Right atrium auricular region (tissue), 2 donors: ENCODE results near the gene ENDOU. TPM values are rescaled to one million over a fixed set of nuclear protein-coding genes. Genes with fewer than 3 reads are reported as not detected.
A peak's percentile ranks its signal among the peaks of the same experiment; 100 is the strongest.

Experiments used
- DNase-seq: peaks from one replicate; pipeline ENCODE4 v3.0.0-alpha.2; 2019; ENCODE audit warnings: low spot score
- H3K27ac ChIP-seq, 2 donors: fragments of 200-600 bp; sonication (generic); 1 replicate in 1 of 2; 2 replicates in 1 of 2; pipeline ENCODE4 v1.5.1; 2016 to 2019
- H3K27me3 ChIP-seq, 2 donors: fragments of 200-600 bp; sonication (generic); one replicate each; pipeline versions ENCODE4 v1.5.1 to v1.6.0; 2017 to 2019
- H3K36me3 ChIP-seq: fragments of 200-600 bp; sonication (generic); one replicate; pipeline ENCODE4 v1.5.1; 2016
- H3K4me1 ChIP-seq, 2 donors: fragments of 200-600 bp; sonication (generic); one replicate each; pipeline versions ENCODE4 v1.5.1 to v1.6.0; 2017 to 2019
- H3K4me3 ChIP-seq, 2 donors: fragments of 200-600 bp; sonication (generic); 1 replicate in 1 of 2; 2 replicates in 1 of 2; pipeline ENCODE4 v1.5.1; 2017 to 2019; ENCODE audit warnings: mild to moderate bottlenecking in 1 of 2, moderate library complexity in 1 of 2
- H3K9me3 ChIP-seq, 2 donors: fragments of 200-600 bp; sonication (generic); one replicate each; pipeline ENCODE4 v1.5.1; 2019
- CTCF ChIP-seq, 2 donors: fragments of 200-600 bp; sonication (generic); IDR thresholded peaks; one replicate each; pipeline ENCODE4 v1.5.1; 2019; ENCODE audit warnings: antibody characterized with exemption in 2 of 2
- total RNA-seq, 2 donors: library from RNA; depleted of rRNA; stranded (reverse); fragments of >200 nt; gene quantifications; one replicate each; pipeline ENCODE4 v1.1.0, GENCODE V29; 2016

The ENDOU gene
- total RNA-seq, 2 donors from 2014 or later, result 0.55 to 2.1 TPM

GRCh38 chr12:47772094-47772660 lies 46.9 kb upstream of the ENDOU start:
- no peak for TF ChIP-seq CTCF (IDR thresholded peaks at IDR 0.05)
- no peaks in the 10 kb centered on the region for H3K36me3 ChIP-seq
- no peaks in the 10 kb centered on the region for H3K27me3 ChIP-seq
- no peak for DNase-seq
- no peak overlapping the region for H3K4me3 ChIP-seq
- H3K9me3 ChIP-seq, result no peaks in the 10 kb centered on the region
- no peak overlapping the region for H3K27ac ChIP-seq
- peaks cover 0 to 65% of the 10 kb centered on the region in 2 donors for H3K4me1 ChIP-seq

DNA sequence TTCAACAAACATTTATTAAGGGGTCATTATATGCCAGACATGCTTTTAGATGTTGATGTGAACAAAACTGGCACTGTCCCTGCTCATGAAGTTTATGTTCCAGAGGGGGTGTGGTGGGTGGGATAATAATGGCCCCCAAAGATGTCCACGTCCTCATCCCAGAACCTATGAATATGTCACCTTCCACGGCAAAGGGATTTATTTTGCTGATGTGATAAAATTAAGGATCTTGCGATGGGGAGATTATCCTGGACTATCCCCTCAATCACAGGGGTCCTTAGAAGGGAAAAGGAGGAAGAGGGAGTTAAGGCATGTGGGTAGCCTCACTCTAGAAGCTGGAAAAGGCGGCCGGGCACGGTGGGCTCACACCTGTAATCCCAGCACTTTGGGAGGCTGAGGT lies 46.0 kb upstream of the ENDOU start:
- DNase-seq, result no peak
- TF ChIP-seq CTCF (IDR thresholded peaks at IDR 0.05), result no peak
- Histone ChIP-seq H3K4me1 (peaks cover 0 to 59% of the 10 kb centered on the region in 2 donors), H3K9me3 (no peaks in the 10 kb centered on the region), H3K36me3 (no peaks in the 10 kb centered on the region), H3K27me3 (no peaks in the 10 kb centered on the region), H3K27ac (no peak overlapping the region), H3K4me3 (no peak overlapping the region)

GRCh38 chr12:47770086-47770726 lies 44.9 kb upstream of the ENDOU start:
- H3K4me1 ChIP-seq, result peaks cover 0 to 58% of the 10 kb centered on the region in 2 donors

DNA sequence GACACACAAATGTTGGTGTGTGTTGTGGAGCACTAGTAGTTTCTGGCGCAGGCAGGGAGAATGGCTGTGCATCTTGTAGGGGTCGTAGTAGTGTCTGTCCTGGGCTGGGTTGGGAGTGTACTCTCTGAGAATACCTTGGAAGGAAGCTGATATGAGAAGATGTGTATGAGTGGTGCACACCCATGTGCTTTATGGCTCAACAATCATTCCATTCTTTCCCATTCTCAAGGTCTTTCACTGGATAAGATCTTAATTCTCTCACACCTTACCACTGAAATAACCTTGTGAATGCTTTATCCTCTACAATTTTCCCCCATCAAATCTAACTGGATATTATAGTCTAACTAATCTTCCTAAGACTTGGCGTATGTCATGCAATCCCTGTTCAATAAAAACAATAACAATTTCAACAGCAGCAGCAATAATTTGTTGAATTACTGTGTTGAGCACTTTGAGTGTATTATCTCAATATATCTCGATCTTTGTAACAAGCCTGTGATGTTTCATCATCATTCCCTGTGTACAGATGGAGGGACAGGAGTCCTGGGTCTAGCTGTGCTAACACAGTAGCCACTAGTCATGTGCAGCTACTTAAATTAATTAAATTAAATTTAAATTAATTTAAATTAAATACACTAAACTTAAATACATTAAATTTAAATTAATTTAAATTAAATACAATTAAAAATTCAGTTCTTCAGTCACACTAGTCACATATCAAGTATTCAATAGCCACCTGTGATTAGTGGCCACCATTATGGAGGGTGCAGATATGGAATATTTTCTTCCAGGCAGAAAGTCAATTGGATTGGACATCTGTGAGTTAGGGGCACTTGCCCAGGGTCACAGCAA lies 44.2 kb upstream of the ENDOU start:
- Histone ChIP-seq H3K36me3 (no peaks in the 10 kb centered on the region), H3K4me1 (peaks cover 0 to 52% of the 10 kb centered on the region in 2 donors), H3K27me3 (no peaks in the 10 kb centered on the region), H3K27ac (no peak overlapping the region), H3K4me3 (no peak overlapping the region), H3K9me3 (no peaks in the 10 kb centered on the region)
- no peak for TF ChIP-seq CTCF (IDR thresholded peaks at IDR 0.05)
- no peak for DNase-seq

More at GRCh38 chr12:47770086-47770726, 44.9 kb upstream of the ENDOU start:
- Histone ChIP-seq H3K4me3 (no peak overlapping the region), H3K27me3 (no peaks in the 10 kb centered on the region), H3K27ac (peak overlapping the region in 1 of 2 donors; percentile 42), H3K9me3 (no peaks in the 10 kb centered on the region), H3K36me3 (no peaks in the 10 kb centered on the region)
- no peak for TF ChIP-seq CTCF (IDR thresholded peaks at IDR 0.05)
- no peak for DNase-seq

- no peak overlapping the region for H3K4me3 ChIP-seq
- H3K9me3 ChIP-seq, result no peaks in the 10 kb centered on the region
- H3K4me1 ChIP-seq, result peaks cover 0 to 51% of the 10 kb centered on the region in 2 donors
- DNase-seq, result no peak
- TF ChIP-seq CTCF (IDR thresholded peaks at IDR 0.05), result no peak
- H3K36me3 ChIP-seq, result no peaks in the 10 kb centered on the region
- H3K27ac ChIP-seq, result no peak overlapping the region
- no peaks in the 10 kb centered on the region for H3K27me3 ChIP-seq
Observed at GRCh38 chr12:47768323-47768811, 43.1 kb upstream of the ENDOU start.
